Measurements from ENCODE around the gene FRMPD3.

DNA sequence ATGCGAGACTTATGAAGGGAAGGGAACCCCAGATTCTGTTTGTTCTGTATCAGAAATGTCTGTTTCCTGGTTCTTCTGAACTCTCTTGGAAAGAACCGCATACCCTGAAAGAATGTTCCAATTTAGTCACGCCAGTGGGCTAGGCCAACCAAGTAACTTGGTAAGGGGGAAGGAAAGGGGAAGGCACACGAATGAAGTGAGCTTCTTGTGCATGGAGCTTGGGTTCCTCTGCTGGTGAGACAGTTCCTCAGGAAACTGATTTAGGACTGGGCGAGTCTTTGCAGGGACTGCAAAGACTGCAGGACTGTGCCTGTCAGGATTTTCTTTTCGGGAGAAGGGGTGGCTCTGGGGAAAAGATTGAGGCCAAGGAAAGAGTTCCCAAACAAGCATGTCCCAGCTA lies 35.6 kb downstream of the FRMPD3 start:
- TF ChIP-seq, protein P1, sequence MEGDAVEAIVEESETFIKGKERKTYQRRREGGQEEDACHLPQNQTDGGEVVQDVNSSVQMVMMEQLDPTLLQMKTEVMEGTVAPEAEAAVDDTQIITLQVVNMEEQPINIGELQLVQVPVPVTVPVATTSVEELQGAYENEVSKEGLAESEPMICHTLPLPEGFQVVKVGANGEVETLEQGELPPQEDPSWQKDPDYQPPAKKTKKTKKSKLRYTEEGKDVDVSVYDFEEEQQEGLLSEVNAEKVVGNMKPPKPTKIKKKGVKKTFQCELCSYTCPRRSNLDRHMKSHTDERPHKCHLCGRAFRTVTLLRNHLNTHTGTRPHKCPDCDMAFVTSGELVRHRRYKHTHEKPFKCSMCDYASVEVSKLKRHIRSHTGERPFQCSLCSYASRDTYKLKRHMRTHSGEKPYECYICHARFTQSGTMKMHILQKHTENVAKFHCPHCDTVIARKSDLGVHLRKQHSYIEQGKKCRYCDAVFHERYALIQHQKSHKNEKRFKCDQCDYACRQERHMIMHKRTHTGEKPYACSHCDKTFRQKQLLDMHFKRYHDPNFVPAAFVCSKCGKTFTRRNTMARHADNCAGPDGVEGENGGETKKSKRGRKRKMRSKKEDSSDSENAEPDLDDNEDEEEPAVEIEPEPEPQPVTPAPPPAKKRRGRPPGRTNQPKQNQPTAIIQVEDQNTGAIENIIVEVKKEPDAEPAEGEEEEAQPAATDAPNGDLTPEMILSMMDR (IDR thresholded peaks at IDR 0.05) = no peak
- TF ChIP-seq POLR2A (IDR thresholded peaks at IDR 0.05) (no peak), EP300 (IDR thresholded peaks at IDR 0.05) (no peak)
